GM15510 (cell line): Measurements from ENCODE around the gene RBM44.

Experiments used
- POLR2A ChIP-seq: IDR thresholded peaks from 3 replicates; pipeline ENCODE4 v1.6.1; 2011; ENCODE audit warnings: borderline replicate concordance; ENCODE audit not compliant: insufficient read length; ENCODE audit errors: extremely low read depth

RBM44 gene

GRCh38 chr2:237861875-237862527, 63.4 kb downstream of the RBM44 start:
- no peak for TF ChIP-seq POLR2A

GRCh38 chr2:237862528-237862895, 63.9 kb downstream of the RBM44 start:
- no peak for TF ChIP-seq POLR2A

- TF ChIP-seq POLR2A: no peak
These were observed 64.5 kb downstream of the RBM44 start for GRCh38 chr2:237863102-237863511.

GRCh38 chr2:237863689-237864443, 65.3 kb downstream of the RBM44 start:
- no peak for TF ChIP-seq POLR2A

GRCh38 chr2:237864444-237864931, 65.9 kb downstream of the RBM44 start:
- TF ChIP-seq POLR2A: no peak

- no peak for TF ChIP-seq POLR2A
These were observed 66.5 kb downstream of the RBM44 start for GRCh38 chr2:237864940-237865622.

GRCh38 chr2:237865623-237866041, 67.1 kb downstream of the RBM44 start:
- TF ChIP-seq POLR2A: no peak

- TF ChIP-seq POLR2A: no peak
These were observed 67.6 kb downstream of the RBM44 start for GRCh38 chr2:237866101-237866621.

- TF ChIP-seq POLR2A: no peak
These were observed 68.9 kb downstream of the RBM44 start for GRCh38 chr2:237867465-237867864.

GRCh38 chr2:237868631-237869342, 70.2 kb downstream of the RBM44 start:
- TF ChIP-seq POLR2A: no peak

- no peak for TF ChIP-seq POLR2A
These were observed 70.9 kb downstream of the RBM44 start for GRCh38 chr2:237869343-237870102.

- TF ChIP-seq POLR2A: no peak
These were observed 71.5 kb downstream of the RBM44 start for GRCh38 chr2:237870126-237870525.

- TF ChIP-seq POLR2A: no peak
These were observed 72.4 kb downstream of the RBM44 start for GRCh38 chr2:237870754-237871651.
